H1 (cell line): ENCODE data around the gene SMARCC1.

ENCODE experiments used
- NRF1 ChIP-seq: IDR thresholded peaks from 2 replicates; pipeline ENCODE4 v1.6.1; 2011; ENCODE audit warnings: mild to moderate bottlenecking, low read depth, low read length, improper control_type of control experiment
- POLR2AphosphoS5 ChIP-seq: IDR thresholded peaks from 2 replicates; pipeline ENCODE4 v1.6.1; 2011; ENCODE audit warnings: low read depth, low read length
- SIN3A ChIP-seq, 2 experiments: IDR thresholded peaks in 1 of 2; conservative IDR thresholded peaks in 1 of 2; 2 replicates each; pipeline ENCODE4 v1.6.1; 2011 to 2012; ENCODE audit warnings: low read length in 2 of 2, improper control_type of control experiment in 1 of 2, low read depth in 1 of 2, mild to moderate bottlenecking in 1 of 2
- TF ChIP-seq, protein P1 (sequence below), 3 experiments: IDR thresholded peaks; 1 replicate in 2 of 3; 2 replicates in 1 of 3; pipeline versions ENCODE4 v1.5.1 to v1.6.1; 2011; ENCODE audit warnings: low read length in 3 of 3, mild to moderate bottlenecking in 3 of 3, inconsistent platforms in 2 of 3, low read depth in 1 of 3, moderate library complexity in 1 of 3; ENCODE audit not compliant: insufficient read depth in 1 of 3; ENCODE audit errors: control extremely low read depth in 1 of 3

DNA sequence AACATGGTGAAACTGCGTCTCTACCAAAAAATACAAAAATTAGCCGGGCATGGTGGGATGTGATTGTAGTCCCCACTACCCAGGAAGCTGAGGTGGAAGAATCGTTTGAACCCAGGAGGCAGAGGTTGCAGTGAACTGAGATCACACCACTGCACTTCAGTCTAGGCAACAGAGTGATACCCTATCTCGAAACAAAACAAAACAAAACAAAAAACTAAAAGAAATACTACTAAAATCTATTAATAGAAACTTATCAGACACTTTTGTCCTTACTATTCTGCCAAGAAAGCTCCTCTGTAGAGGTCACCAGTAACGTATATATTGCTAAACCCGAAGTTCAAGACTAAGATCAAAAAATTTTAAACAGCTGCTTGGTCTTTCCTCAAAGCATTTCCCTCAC, 67.1 kb downstream of the SMARCC1 start:
- TF ChIP-seq, protein P1, sequence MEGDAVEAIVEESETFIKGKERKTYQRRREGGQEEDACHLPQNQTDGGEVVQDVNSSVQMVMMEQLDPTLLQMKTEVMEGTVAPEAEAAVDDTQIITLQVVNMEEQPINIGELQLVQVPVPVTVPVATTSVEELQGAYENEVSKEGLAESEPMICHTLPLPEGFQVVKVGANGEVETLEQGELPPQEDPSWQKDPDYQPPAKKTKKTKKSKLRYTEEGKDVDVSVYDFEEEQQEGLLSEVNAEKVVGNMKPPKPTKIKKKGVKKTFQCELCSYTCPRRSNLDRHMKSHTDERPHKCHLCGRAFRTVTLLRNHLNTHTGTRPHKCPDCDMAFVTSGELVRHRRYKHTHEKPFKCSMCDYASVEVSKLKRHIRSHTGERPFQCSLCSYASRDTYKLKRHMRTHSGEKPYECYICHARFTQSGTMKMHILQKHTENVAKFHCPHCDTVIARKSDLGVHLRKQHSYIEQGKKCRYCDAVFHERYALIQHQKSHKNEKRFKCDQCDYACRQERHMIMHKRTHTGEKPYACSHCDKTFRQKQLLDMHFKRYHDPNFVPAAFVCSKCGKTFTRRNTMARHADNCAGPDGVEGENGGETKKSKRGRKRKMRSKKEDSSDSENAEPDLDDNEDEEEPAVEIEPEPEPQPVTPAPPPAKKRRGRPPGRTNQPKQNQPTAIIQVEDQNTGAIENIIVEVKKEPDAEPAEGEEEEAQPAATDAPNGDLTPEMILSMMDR (IDR thresholded peaks at IDR 0.05; ENCODE audit: control extremely low read depth in 1 of 3, insufficient read depth in 1 of 3, low read depth in 1 of 3, low read length in 3 of 3) = no peak
- TF ChIP-seq POLR2AphosphoS5 (no peak), SIN3A (conservative IDR thresholded peaks at IDR 0.05 in 1 of 2, IDR thresholded peaks at IDR 0.05 in 1 of 2; ENCODE audit: low read depth in 1 of 2, low read length in 2 of 2) (no peak), NRF1 (no peak)
